ENCODE data around the gene TMIGD1.

- no peak for TF ChIP-seq CTCF (IDR thresholded peaks at IDR 0.05)
- no peak for TF ChIP-seq POLR2A (IDR thresholded peaks at IDR 0.05)
Observed at GRCh38 chr17:30382345-30382744, 48.5 kb upstream of the TMIGD1 start.
